ENCODE measurements around the gene CMAS. TPM values are rescaled to one million over a fixed set of nuclear protein-coding genes. Genes with fewer than 3 reads are reported as not detected.
"Not testable (repeated sequence)": the region's sequence is repeated elsewhere in the genome, so short reads cannot be mapped to it uniquely, and the experiment has no call there.

The CMAS gene
- polyA plus RNA-seq, 1 donor = 55.5 TPM

- no peak overlapping the region for H3K27ac ChIP-seq (ENCODE audit: low read length)
- no peaks in the 10 kb centered on the region for H3K27me3 ChIP-seq (ENCODE audit: control insufficient read depth, insufficient read depth, low read length)
- DNase-seq = no peak
- WGBS (ENCODE audit: insufficient coverage, low lambda C conversion rate) = 100% methylated on average over 1 of the region's 4 CpGs
- no peak overlapping the region for H3K4me3 ChIP-seq (ENCODE audit: low read length)
- peaks cover 35% of the 10 kb centered on the region for H3K36me3 ChIP-seq (ENCODE audit: control insufficient read depth, insufficient read depth, low read length)
- H3K9me3 ChIP-seq (ENCODE audit: control insufficient read depth, low read depth, low read length) = no peaks in the 10 kb centered on the region
- H3K4me1 ChIP-seq (ENCODE audit: control insufficient read depth, insufficient read depth, low read length) = peaks cover 11% of the 10 kb centered on the region
These were observed 18.9 kb downstream of the CMAS start for GRCh38 chr12:22064968-22065367.

GRCh38 chr12:22066310-22066709 lies 20.3 kb downstream of the CMAS start:
- Histone ChIP-seq H3K4me3 (ENCODE audit: low read length) (no peak overlapping the region), H3K36me3 (ENCODE audit: control insufficient read depth, insufficient read depth, low read length) (peaks cover 28% of the 10 kb centered on the region), H3K4me1 (ENCODE audit: control insufficient read depth, insufficient read depth, low read length) (peaks cover 16% of the 10 kb centered on the region), H3K9me3 (ENCODE audit: control insufficient read depth, low read depth, low read length) (no peaks in the 10 kb centered on the region), H3K27ac (ENCODE audit: low read length) (no peak overlapping the region), H3K27me3 (ENCODE audit: control insufficient read depth, insufficient read depth, low read length) (no peaks in the 10 kb centered on the region)
- DNase-seq = no peak
- WGBS (ENCODE audit: insufficient coverage, low lambda C conversion rate) = 100% methylated on average over 2 of the region's 2 CpGs

GRCh38 chr12:22069851-22070250 lies 23.8 kb downstream of the CMAS start:
- Histone ChIP-seq H3K4me3 (ENCODE audit: low read length) (no peak overlapping the region), H3K9me3 (ENCODE audit: control insufficient read depth, low read depth, low read length) (no peaks in the 10 kb centered on the region), H3K36me3 (ENCODE audit: control insufficient read depth, insufficient read depth, low read length) (peaks cover 14% of the 10 kb centered on the region), H3K4me1 (ENCODE audit: control insufficient read depth, insufficient read depth, low read length) (peaks cover 16% of the 10 kb centered on the region), H3K27ac (ENCODE audit: low read length) (peak overlapping the region; percentile 10), H3K27me3 (ENCODE audit: control insufficient read depth, insufficient read depth, low read length) (no peaks in the 10 kb centered on the region)
- WGBS (ENCODE audit: insufficient coverage, low lambda C conversion rate) = no CpG with 5 or more reads among the region's 1 CpG
- DNase-seq = no peak

GRCh38 chr12:22082190-22082701 lies 36.2 kb downstream of the CMAS start:
- 100% methylated on average over 1 of the region's 10 CpGs for WGBS (ENCODE audit: insufficient coverage, low lambda C conversion rate)
- no peaks in the 10 kb centered on the region for H3K4me1 ChIP-seq (ENCODE audit: control insufficient read depth, insufficient read depth, low read length)
- DNase-seq = no peak
- no peak overlapping the region for H3K27ac ChIP-seq (ENCODE audit: low read length)
- no peak overlapping the region for H3K4me3 ChIP-seq (ENCODE audit: low read length)
- H3K36me3 ChIP-seq (ENCODE audit: control insufficient read depth, insufficient read depth, low read length) = no peaks in the 10 kb centered on the region
- H3K9me3 ChIP-seq (ENCODE audit: control insufficient read depth, low read depth, low read length) = no peaks in the 10 kb centered on the region
- no peaks in the 10 kb centered on the region for H3K27me3 ChIP-seq (ENCODE audit: control insufficient read depth, insufficient read depth, low read length)

GRCh38 chr12:22083167-22083566 lies 37.1 kb downstream of the CMAS start:
- no peaks in the 10 kb centered on the region for H3K36me3 ChIP-seq (ENCODE audit: control insufficient read depth, insufficient read depth, low read length)
- H3K27ac ChIP-seq (ENCODE audit: low read length) = no peak overlapping the region
- no peaks in the 10 kb centered on the region for H3K4me1 ChIP-seq (ENCODE audit: control insufficient read depth, insufficient read depth, low read length)
- DNase-seq = no peak
- no peak overlapping the region for H3K4me3 ChIP-seq (ENCODE audit: low read length)
- H3K27me3 ChIP-seq (ENCODE audit: control insufficient read depth, insufficient read depth, low read length) = no peaks in the 10 kb centered on the region
- no peaks in the 10 kb centered on the region for H3K9me3 ChIP-seq (ENCODE audit: control insufficient read depth, low read depth, low read length)

GRCh38 chr12:22084852-22085251 lies 38.8 kb downstream of the CMAS start:
- Histone ChIP-seq H3K4me3 (ENCODE audit: low read length) (no peak overlapping the region), H3K36me3 (ENCODE audit: control insufficient read depth, insufficient read depth, low read length) (no peaks in the 10 kb centered on the region), H3K9me3 (ENCODE audit: control insufficient read depth, low read depth, low read length) (no peaks in the 10 kb centered on the region), H3K4me1 (ENCODE audit: control insufficient read depth, insufficient read depth, low read length) (no peaks in the 10 kb centered on the region), H3K27ac (ENCODE audit: low read length) (no peak overlapping the region), H3K27me3 (ENCODE audit: control insufficient read depth, insufficient read depth, low read length) (no peaks in the 10 kb centered on the region)
- no CpG with 5 or more reads among the region's 1 CpG for WGBS (ENCODE audit: insufficient coverage, low lambda C conversion rate)
- DNase-seq = no peak

GRCh38 chr12:22088886-22089285 lies 42.9 kb downstream of the CMAS start:
- 100% methylated on average over 1 of the region's 2 CpGs for WGBS (ENCODE audit: insufficient coverage, low lambda C conversion rate)
- no peaks in the 10 kb centered on the region for H3K27me3 ChIP-seq (ENCODE audit: control insufficient read depth, insufficient read depth, low read length)
- no peak overlapping the region for H3K27ac ChIP-seq (ENCODE audit: low read length)
- H3K36me3 ChIP-seq (ENCODE audit: control insufficient read depth, insufficient read depth, low read length) = no peaks in the 10 kb centered on the region
- H3K9me3 ChIP-seq (ENCODE audit: control insufficient read depth, low read depth, low read length) = no peaks in the 10 kb centered on the region
- DNase-seq = no peak
- H3K4me1 ChIP-seq (ENCODE audit: control insufficient read depth, insufficient read depth, low read length) = no peaks in the 10 kb centered on the region
- no peak overlapping the region for H3K4me3 ChIP-seq (ENCODE audit: low read length)

- Histone ChIP-seq H3K9me3 (ENCODE audit: control insufficient read depth, low read depth, low read length) (no peaks in the 10 kb centered on the region), H3K27me3 (ENCODE audit: control insufficient read depth, insufficient read depth, low read length) (no peaks in the 10 kb centered on the region), H3K4me3 (ENCODE audit: low read length) (no peak overlapping the region), H3K27ac (ENCODE audit: low read length) (no peak overlapping the region), H3K4me1 (ENCODE audit: control insufficient read depth, insufficient read depth, low read length) (no peaks in the 10 kb centered on the region), H3K36me3 (ENCODE audit: control insufficient read depth, insufficient read depth, low read length) (no peaks in the 10 kb centered on the region)
- 94% methylated on average over 2 of the region's 2 CpGs for WGBS (ENCODE audit: insufficient coverage, low lambda C conversion rate)
- no peak for DNase-seq
These were observed 43.5 kb downstream of the CMAS start for GRCh38 chr12:22089486-22089885.

GRCh38 chr12:22099062-22099461 lies 53.0 kb downstream of the CMAS start:
- WGBS (ENCODE audit: insufficient coverage, low lambda C conversion rate) = 100% methylated on average over 1 of the region's 2 CpGs
- H3K9me3 ChIP-seq (ENCODE audit: control insufficient read depth, low read depth, low read length); H3K36me3 ChIP-seq (ENCODE audit: control insufficient read depth, insufficient read depth, low read length); H3K27me3 ChIP-seq (ENCODE audit: control insufficient read depth, insufficient read depth, low read length); H3K4me1 ChIP-seq (ENCODE audit: control insufficient read depth, insufficient read depth, low read length); H3K27ac ChIP-seq (ENCODE audit: low read length); H3K4me3 ChIP-seq (ENCODE audit: low read length); DNase-seq: not testable (repeated sequence)

GRCh38 chr12:22100958-22101748 lies 55.1 kb downstream of the CMAS start:
- H3K4me3 ChIP-seq (ENCODE audit: low read length) = no peak overlapping the region
- no peak overlapping the region for H3K27ac ChIP-seq (ENCODE audit: low read length)
- H3K36me3 ChIP-seq (ENCODE audit: control insufficient read depth, insufficient read depth, low read length) = no peaks in the 10 kb centered on the region
- WGBS (ENCODE audit: insufficient coverage, low lambda C conversion rate) = 80% methylated on average over 1 of the region's 6 CpGs
- no peaks in the 10 kb centered on the region for H3K4me1 ChIP-seq (ENCODE audit: control insufficient read depth, insufficient read depth, low read length)
- H3K27me3 ChIP-seq (ENCODE audit: control insufficient read depth, insufficient read depth, low read length) = peaks cover 3% of the 10 kb centered on the region
- H3K9me3 ChIP-seq (ENCODE audit: control insufficient read depth, low read depth, low read length) = no peaks in the 10 kb centered on the region
- peak in 1 of 2 donors; percentile 11 for DNase-seq

- Histone ChIP-seq H3K27ac (ENCODE audit: low read length) (no peak overlapping the region), H3K4me3 (ENCODE audit: low read length) (no peak overlapping the region), H3K36me3 (ENCODE audit: control insufficient read depth, insufficient read depth, low read length) (no peaks in the 10 kb centered on the region), H3K9me3 (ENCODE audit: control insufficient read depth, low read depth, low read length) (no peaks in the 10 kb centered on the region), H3K4me1 (ENCODE audit: control insufficient read depth, insufficient read depth, low read length) (no peaks in the 10 kb centered on the region), H3K27me3 (ENCODE audit: control insufficient read depth, insufficient read depth, low read length) (peaks cover 3% of the 10 kb centered on the region)
- DNase-seq = no peak
- WGBS (ENCODE audit: insufficient coverage, low lambda C conversion rate) = no CpG with 5 or more reads among the region's 5 CpGs
These were observed 55.8 kb downstream of the CMAS start for GRCh38 chr12:22101749-22102243.

Data from large intestine (tissue), 3 donors.